Epithelial cell of esophagus (primary cell): Measurements from ENCODE around the gene LIPM.

ENCODE experiments used
- DNase-seq: peaks from one replicate; pipeline ENCODE4 v3.0.0; 2010; ENCODE audit warnings: low read depth
- H3K4me3 ChIP-seq: 2 replicates; pipeline ENCODE4 v1.5.1; 2011; ENCODE audit warnings: mild to moderate bottlenecking, low read length, control low read depth
- TF ChIP-seq, protein P1 (sequence below): IDR thresholded peaks from 2 replicates; pipeline ENCODE4 v1.5.1; 2011; ENCODE audit warnings: low read depth, mild to moderate bottlenecking, low read length, control low read depth, inconsistent platforms; ENCODE audit not compliant: insufficient read depth; ENCODE audit errors: missing control alignments

Gene LIPM

DNA sequence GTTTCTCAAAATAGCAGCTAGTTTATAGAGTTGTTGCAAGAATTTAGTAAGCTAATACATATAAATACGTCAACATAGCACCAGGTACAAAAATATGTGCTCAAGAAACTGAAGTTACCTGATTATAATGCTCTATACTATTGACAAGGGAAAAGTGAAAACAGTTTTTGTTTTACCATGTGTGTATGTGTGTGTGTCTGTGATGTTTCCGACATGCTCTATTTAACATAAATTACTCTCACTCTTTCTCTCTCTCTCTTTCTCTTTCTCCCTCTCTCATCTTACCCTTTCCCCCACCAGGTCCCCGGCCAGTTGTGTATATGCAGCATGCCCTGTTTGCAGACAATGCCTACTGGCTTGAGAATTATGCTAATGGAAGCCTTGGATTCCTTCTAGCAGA lies 38.4 kb upstream of the LIPM start:
- DNase-seq, result no peak
- no peak overlapping the region for H3K4me3 ChIP-seq
- TF ChIP-seq, protein P1, sequence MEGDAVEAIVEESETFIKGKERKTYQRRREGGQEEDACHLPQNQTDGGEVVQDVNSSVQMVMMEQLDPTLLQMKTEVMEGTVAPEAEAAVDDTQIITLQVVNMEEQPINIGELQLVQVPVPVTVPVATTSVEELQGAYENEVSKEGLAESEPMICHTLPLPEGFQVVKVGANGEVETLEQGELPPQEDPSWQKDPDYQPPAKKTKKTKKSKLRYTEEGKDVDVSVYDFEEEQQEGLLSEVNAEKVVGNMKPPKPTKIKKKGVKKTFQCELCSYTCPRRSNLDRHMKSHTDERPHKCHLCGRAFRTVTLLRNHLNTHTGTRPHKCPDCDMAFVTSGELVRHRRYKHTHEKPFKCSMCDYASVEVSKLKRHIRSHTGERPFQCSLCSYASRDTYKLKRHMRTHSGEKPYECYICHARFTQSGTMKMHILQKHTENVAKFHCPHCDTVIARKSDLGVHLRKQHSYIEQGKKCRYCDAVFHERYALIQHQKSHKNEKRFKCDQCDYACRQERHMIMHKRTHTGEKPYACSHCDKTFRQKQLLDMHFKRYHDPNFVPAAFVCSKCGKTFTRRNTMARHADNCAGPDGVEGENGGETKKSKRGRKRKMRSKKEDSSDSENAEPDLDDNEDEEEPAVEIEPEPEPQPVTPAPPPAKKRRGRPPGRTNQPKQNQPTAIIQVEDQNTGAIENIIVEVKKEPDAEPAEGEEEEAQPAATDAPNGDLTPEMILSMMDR, result no peak

DNA sequence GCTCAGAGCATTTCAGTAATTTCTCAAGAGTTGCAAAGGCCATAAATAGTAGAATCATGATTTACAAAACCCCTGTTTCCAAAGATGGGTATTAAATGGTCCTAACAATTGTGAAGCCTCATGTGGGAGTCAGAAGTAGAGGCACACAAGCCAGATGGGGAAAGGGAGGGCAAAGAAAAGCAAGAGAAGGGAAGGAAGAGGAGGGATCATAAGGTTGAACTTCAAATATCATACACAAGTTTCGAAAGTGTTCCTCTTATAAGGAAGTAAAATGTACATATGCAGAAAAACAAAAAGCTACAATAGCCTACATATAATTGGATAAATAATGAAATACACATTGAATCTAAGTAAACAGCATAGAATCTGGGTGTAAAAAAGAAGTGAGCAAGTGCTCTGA lies 36.7 kb upstream of the LIPM start:
- H3K4me3 ChIP-seq, result no peak overlapping the region
- TF ChIP-seq, protein P1, result no peak
- no peak for DNase-seq

DNA sequence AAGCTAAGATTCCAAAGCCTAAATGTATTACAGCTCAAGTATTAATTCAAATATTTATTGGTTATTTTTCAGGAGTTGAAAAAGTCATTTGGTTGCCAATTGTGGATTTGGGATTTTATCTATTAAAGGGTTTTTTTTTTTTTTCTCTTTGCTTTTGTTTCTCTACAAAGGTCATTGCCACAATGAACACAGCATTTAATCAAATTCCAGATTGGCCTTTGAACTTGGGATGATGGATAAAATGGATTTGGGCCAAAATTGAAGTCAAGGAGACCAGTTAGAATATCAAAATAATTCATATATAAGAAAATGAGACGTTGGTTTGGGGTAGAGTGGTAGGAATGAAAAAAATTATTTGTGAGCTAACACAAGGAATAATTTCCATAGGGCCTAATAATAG lies 33.1 kb upstream of the LIPM start:
- no peak for DNase-seq
- no peak overlapping the region for H3K4me3 ChIP-seq
- TF ChIP-seq, protein P1, result no peak

DNA sequence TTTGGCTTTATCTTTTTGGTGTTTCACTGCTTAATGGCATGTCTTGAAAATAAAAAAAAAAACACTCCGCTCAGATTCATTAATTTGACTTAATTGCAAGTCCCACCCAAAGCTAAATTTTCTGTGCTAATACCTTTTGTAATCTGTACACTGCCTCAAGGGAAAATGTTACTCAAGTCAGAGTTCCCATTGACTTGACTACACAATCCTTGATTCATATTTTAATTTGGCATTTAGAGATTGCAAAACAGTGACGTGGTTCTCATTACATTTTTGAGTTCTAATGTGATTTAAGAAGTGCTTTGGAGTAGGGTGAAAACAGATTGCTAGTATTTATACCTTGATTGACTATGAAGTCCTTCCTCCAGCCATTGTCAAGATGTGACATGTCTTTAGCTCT lies 21.3 kb upstream of the LIPM start:
- TF ChIP-seq, protein P1, result no peak
- H3K4me3 ChIP-seq, result no peak overlapping the region
- peak; percentile 76 for DNase-seq

DNA sequence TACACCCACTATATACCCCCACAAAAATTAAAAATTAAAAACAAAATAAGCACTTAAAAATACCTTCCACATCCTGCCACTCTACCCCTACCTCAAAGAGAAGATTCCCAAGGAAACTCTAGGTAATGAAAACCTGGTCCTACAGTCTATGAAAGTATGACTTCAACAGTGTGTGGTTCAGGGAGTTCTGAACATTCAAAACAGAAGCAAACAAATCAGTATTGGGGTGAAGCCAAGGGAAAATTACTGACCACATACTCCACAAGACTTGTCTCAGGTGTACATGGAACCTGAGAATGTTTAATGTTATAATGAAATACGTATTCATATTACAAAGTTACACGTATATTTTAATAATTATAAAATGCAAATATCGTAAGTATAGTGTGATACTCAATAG lies 20.3 kb upstream of the LIPM start:
- no peak overlapping the region for H3K4me3 ChIP-seq
- TF ChIP-seq, protein P1, result no peak
- DNase-seq, result no peak

DNA sequence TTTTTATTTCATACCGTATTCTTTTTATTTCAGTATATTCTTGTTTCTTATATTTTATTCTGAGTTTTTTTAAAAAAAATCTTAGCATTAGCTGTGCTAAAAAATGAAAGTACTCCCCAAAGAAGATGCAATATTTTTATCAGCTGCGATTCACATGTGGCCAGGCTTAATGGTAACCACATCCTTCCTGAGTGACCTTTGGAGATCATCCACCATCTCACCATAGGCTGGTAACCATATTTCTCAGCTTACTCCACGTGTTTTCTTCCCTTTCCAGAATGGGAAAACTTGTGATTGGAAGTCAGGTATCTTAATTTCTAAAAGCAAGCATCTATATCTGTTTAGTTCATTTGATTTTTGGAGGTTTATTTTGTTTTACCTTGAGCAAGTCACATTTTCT lies 18.8 kb upstream of the LIPM start:
- no peak overlapping the region for H3K4me3 ChIP-seq
- TF ChIP-seq, protein P1, result no peak
- DNase-seq, result no peak

DNA sequence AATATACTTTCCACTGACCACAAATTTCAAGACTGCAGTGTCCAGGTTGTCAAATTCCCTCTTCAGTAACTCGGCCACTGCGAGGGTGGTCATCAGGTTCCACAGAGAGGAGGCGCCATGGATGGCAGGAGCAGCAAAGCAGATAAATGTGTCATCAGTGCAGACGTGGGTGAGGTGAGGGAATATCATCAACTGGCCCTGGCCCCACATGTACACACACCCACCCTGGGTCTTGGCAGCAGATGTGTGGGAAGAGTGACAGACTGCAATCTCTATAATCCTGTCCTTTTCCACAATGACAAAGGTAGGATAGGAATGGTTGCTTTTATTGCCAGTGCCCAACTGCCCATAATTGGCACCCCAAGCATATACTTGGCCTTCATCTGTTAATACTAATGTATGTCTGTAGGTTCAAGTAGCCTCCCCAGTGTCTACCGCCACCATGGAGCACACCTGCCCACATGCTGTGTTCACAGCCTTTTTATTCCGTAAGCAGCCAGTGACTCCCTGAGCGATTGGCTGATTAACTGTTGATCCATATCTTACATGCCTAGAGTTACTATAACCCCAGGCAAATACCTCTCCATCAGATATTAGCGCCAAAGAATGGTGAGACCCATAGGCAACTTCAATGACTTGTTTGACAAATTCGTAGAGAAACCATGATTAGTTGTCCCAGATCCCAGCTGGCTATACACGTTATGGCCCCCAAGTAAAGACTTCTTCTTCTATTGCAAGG lies 16.3 kb upstream of the LIPM start:
- TF ChIP-seq, protein P1, result no peak
- DNase-seq, result no peak
- H3K4me3 ChIP-seq, result no peak overlapping the region
